Measurements from ENCODE around the gene SLU7. TPM values are rescaled to one million over a fixed set of nuclear protein-coding genes. Genes with fewer than 3 reads are reported as not detected.
A peak's percentile ranks its signal among the peaks of the same experiment; 100 is the strongest.

SLU7 gene
- total RNA-seq, 1 donor from 2014 or later, result 48.4 TPM

GRCh38 chr5:160371294-160371693, 47.6 kb downstream of the SLU7 start:
- H3K9me3 ChIP-seq (ENCODE audit: insufficient read depth, low read depth, low read length), result no peaks in the 10 kb centered on the region
- no peak for DNase-seq (ENCODE audit: low read depth)
- Mint-ChIP-seq H3K4me1 (ENCODE audit: low read depth, unreplicated experiment) (peaks cover 11% of the 10 kb centered on the region), H3K36me3 (ENCODE audit: low read depth, unreplicated experiment) (no peaks in the 10 kb centered on the region), H3K4me3 (ENCODE audit: unreplicated experiment) (no peak overlapping the region), H3K27ac (ENCODE audit: unreplicated experiment) (no peak overlapping the region), H3K9me3 (ENCODE audit: unreplicated experiment) (peaks cover 7% of the 10 kb centered on the region), H3K27me3 (ENCODE audit: low read depth, unreplicated experiment) (peaks cover 36% of the 10 kb centered on the region)
- peaks cover 3% of the 10 kb centered on the region for H3K4me1 ChIP-seq (ENCODE audit: insufficient read depth, low read length)
- no peak overlapping the region for H2AFZ ChIP-seq (ENCODE audit: low read depth, low read length)
- H3K79me2 ChIP-seq (ENCODE audit: insufficient read depth, low read length), result no peaks in the 10 kb centered on the region
- H3K27me3 ChIP-seq (ENCODE audit: insufficient read depth, low read length), result peaks cover 17% of the 10 kb centered on the region
- H3K9ac ChIP-seq (ENCODE audit: low read length), result no peak overlapping the region
- no peaks in the 10 kb centered on the region for H3K36me3 ChIP-seq (ENCODE audit: insufficient read depth, low read length)
- TF ChIP-seq EZH2 (IDR thresholded peaks at IDR 0.05; ENCODE audit: insufficient read depth, low read length) (no peak), CTCF (IDR thresholded peaks at IDR 0.05; ENCODE audit: insufficient read depth, low read depth, low read length) (no peak)
- FAIRE-seq, result no peak
- no peak overlapping the region for H3K27ac ChIP-seq (ENCODE audit: low read depth, low read length)
- H3K4me3 ChIP-seq (ENCODE audit: insufficient read depth, low read depth, low read length), result no peak overlapping the region
- no peaks in the 10 kb centered on the region for H4K20me1 ChIP-seq (ENCODE audit: insufficient read depth, low read length)
- H3K4me2 ChIP-seq (ENCODE audit: low read length), result no peak overlapping the region

GRCh38 chr5:160370713-160371034, 48.2 kb downstream of the SLU7 start:
- H3K27ac Mint-ChIP-seq (ENCODE audit: unreplicated experiment), result no peak overlapping the region
- H4K20me1 ChIP-seq (ENCODE audit: insufficient read depth, low read length), result no peaks in the 10 kb centered on the region
- peak overlapping the region; percentile 68 for H3K9ac ChIP-seq (ENCODE audit: low read length)

More at GRCh38 chr5:160370713-160371034, 48.2 kb downstream of the SLU7 start:
- Mint-ChIP-seq H3K9me3 (ENCODE audit: unreplicated experiment) (peaks cover 7% of the 10 kb centered on the region), H3K27me3 (ENCODE audit: low read depth, unreplicated experiment) (peaks cover 36% of the 10 kb centered on the region), H3K36me3 (ENCODE audit: low read depth, unreplicated experiment) (no peaks in the 10 kb centered on the region), H3K4me3 (ENCODE audit: unreplicated experiment) (peak overlapping the region; percentile 78), H3K4me1 (ENCODE audit: low read depth, unreplicated experiment) (peaks cover 11% of the 10 kb centered on the region)
- peak overlapping the region; percentile 65 for H2AFZ ChIP-seq (ENCODE audit: low read depth, low read length)
- peaks cover 3% of the 10 kb centered on the region for H3K4me1 ChIP-seq (ENCODE audit: insufficient read depth, low read length)
- H3K27ac ChIP-seq (ENCODE audit: low read depth, low read length), result no peak overlapping the region
- H3K79me2 ChIP-seq (ENCODE audit: insufficient read depth, low read length), result no peaks in the 10 kb centered on the region
- H3K27me3 ChIP-seq (ENCODE audit: insufficient read depth, low read length), result peaks cover 13% of the 10 kb centered on the region
- H3K36me3 ChIP-seq (ENCODE audit: insufficient read depth, low read length), result no peaks in the 10 kb centered on the region
- DNase-seq (ENCODE audit: low read depth), result no peak
- peak overlapping the region; percentile 82 for H3K4me2 ChIP-seq (ENCODE audit: low read length)
- H3K4me3 ChIP-seq (ENCODE audit: insufficient read depth, low read depth, low read length), result peak overlapping the region; percentile 72
- TF ChIP-seq CTCF (IDR thresholded peaks at IDR 0.05; ENCODE audit: insufficient read depth, low read depth, low read length) (no peak), EZH2 (IDR thresholded peaks at IDR 0.05; ENCODE audit: insufficient read depth, low read length) (no peak)
- H3K9me3 ChIP-seq (ENCODE audit: insufficient read depth, low read depth, low read length), result no peaks in the 10 kb centered on the region
- no peak for FAIRE-seq
